ENCODE results near the gene ZNF774.

Gene ZNF774

DNA sequence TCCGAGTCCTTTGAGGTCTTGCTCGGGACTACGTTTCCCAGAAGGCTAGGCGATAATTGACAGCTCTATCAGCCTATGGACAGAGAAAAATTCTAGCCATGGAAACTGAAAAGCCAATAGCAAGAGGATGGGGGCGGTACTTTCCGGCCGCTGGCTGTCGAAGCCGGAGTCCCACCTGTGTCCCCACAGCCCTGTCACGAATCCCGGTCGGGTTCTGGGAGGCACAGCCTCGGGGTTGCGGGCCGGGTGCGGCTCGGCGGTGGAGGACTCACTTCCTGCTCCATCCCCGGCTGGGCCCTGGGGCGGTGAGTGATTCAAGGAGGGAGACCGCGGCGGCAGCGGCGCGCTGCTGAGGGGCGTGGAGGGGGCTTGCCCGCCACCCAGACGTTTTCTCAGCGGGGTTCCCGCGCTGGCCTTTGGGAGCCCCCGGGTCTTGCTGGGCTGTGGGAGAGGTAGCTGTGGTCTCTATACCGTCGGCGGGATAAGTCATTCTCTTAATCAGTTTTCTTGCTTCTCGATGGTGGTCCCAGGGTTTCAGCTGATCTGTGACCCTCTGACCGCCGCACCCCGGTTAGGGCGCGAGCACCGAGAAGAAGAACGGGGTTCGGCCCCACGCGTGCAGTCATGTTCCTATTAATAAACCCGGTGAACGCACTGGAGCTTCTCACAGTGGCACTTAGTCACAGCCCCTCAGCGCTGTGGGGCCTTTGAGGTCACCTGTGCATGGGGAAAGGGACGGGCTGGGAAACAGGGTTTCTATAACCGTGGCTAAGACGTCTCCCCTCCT is at the start of gene ZNF774 (continued):
- TF ChIP-seq ZNF169 (tag by site-specific recombination; IDR thresholded peaks at IDR 0.05) (no peak), ZNF768 (tag by site-specific recombination; IDR thresholded peaks at IDR 0.05) (no peak), MEIS1 (CRISPR knock-in tag; IDR thresholded peaks at IDR 0.05; ENCODE audit: borderline replicate concordance) (no peak), ZNF501 (tag by site-specific recombination; IDR thresholded peaks at IDR 0.05) (peak; percentile 63; the same call in 1 of the 2 replicates), EGR2 (tag by site-specific recombination; IDR thresholded peaks at IDR 0.05; ENCODE audit: low read depth) (no peak), FEZF1 (tag by site-specific recombination; IDR thresholded peaks at IDR 0.05) (no peak), ZNF394 (tag by site-specific recombination; IDR thresholded peaks at IDR 0.05; ENCODE audit: borderline replicate concordance) (peak; percentile 22; the same call in 1 of the 2 replicates), ZNF548 (tag by site-specific recombination; IDR thresholded peaks at IDR 0.05) (no peak), ZBTB21 (tag by site-specific recombination; IDR thresholded peaks at IDR 0.05) (no peak), HOXD13 (CRISPR knock-in tag; IDR thresholded peaks at IDR 0.05; ENCODE audit: borderline replicate concordance) (no peak), ZNF843 (tag by site-specific recombination; IDR thresholded peaks at IDR 0.05) (no peak), WT1 (tag by site-specific recombination; IDR thresholded peaks at IDR 0.05) (peak; percentile 32; the same call in 1 of the 2 replicates), BCL11B (tag by site-specific recombination; IDR thresholded peaks at IDR 0.05; ENCODE audit: low read depth) (0 out of 2 replicates have a peak, but pooled peaks have one; percentile 26), ZBTB17 (tag by site-specific recombination; IDR thresholded peaks at IDR 0.05) (peak; percentile 96), SETDB1 (IDR thresholded peaks at IDR 0.05; ENCODE audit: insufficient read length, low read length) (no peak), ZNF585B (tag by site-specific recombination; IDR thresholded peaks at IDR 0.05) (no peak), ZNF138 (tag by site-specific recombination; IDR thresholded peaks at IDR 0.05; ENCODE audit: borderline replicate concordance) (no peak), ZNF654 (tag by site-specific recombination; IDR thresholded peaks at IDR 0.05; ENCODE audit: low read depth) (no peak), ZNF211 (tag by site-specific recombination; IDR thresholded peaks at IDR 0.05; ENCODE audit: low read depth) (no peak), SCRT2 (tag by site-specific recombination; IDR thresholded peaks at IDR 0.05) (peak; percentile 97), ZNF510 (tag by site-specific recombination; IDR thresholded peaks at IDR 0.05; ENCODE audit: insufficient replicate concordance) (no peak), ZNF248 (tag by site-specific recombination; IDR thresholded peaks at IDR 0.05) (no peak)
- TF ChIP-seq, protein P1, sequence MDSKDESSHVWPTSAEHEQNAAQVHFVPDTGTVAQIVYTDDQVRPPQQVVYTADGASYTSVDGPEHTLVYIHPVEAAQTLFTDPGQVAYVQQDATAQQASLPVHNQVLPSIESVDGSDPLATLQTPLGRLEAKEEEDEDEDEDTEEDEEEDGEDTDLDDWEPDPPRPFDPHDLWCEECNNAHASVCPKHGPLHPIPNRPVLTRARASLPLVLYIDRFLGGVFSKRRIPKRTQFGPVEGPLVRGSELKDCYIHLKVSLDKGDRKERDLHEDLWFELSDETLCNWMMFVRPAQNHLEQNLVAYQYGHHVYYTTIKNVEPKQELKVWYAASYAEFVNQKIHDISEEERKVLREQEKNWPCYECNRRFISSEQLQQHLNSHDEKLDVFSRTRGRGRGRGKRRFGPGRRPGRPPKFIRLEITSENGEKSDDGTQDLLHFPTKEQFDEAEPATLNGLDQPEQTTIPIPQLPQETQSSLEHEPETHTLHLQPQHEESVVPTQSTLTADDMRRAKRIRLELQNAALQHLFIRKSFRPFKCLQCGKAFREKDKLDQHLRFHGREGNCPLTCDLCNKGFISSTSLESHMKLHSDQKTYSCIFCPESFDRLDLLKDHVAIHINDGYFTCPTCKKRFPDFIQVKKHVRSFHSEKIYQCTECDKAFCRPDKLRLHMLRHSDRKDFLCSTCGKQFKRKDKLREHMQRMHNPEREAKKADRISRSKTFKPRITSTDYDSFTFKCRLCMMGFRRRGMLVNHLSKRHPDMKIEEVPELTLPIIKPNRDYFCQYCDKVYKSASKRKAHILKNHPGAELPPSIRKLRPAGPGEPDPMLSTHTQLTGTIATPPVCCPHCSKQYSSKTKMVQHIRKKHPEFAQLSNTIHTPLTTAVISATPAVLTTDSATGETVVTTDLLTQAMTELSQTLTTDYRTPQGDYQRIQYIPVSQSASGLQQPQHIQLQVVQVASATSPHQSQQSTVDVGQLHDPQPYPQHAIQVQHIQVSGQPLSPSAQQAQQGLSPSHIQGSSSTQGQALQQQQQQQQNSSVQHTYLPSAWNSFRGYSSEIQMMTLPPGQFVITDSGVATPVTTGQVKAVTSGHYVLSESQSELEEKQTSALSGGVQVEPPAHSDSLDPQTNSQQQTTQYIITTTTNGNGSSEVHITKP (tag by site-specific recombination; IDR thresholded peaks at IDR 0.05), result peak; percentile 40
- TF ChIP-seq, protein P2, sequence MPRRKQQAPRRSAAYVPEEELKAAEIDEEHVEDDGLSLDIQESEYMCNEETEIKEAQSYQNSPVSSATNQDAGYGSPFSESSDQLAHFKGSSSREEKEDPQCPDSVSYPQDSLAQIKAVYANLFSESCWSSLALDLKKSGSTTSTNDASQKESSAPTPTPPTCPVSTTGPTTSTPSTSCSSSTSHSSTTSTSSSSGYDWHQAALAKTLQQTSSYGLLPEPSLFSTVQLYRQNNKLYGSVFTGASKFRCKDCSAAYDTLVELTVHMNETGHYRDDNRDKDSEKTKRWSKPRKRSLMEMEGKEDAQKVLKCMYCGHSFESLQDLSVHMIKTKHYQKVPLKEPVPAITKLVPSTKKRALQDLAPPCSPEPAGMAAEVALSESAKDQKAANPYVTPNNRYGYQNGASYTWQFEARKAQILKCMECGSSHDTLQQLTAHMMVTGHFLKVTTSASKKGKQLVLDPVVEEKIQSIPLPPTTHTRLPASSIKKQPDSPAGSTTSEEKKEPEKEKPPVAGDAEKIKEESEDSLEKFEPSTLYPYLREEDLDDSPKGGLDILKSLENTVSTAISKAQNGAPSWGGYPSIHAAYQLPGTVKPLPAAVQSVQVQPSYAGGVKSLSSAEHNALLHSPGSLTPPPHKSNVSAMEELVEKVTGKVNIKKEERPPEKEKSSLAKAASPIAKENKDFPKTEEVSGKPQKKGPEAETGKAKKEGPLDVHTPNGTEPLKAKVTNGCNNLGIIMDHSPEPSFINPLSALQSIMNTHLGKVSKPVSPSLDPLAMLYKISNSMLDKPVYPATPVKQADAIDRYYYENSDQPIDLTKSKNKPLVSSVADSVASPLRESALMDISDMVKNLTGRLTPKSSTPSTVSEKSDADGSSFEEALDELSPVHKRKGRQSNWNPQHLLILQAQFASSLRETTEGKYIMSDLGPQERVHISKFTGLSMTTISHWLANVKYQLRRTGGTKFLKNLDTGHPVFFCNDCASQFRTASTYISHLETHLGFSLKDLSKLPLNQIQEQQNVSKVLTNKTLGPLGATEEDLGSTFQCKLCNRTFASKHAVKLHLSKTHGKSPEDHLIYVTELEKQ (tag by site-specific recombination; IDR thresholded peaks at IDR 0.05; ENCODE audit: borderline replicate concordance), result no peak
- TF ChIP-seq, protein P3, sequence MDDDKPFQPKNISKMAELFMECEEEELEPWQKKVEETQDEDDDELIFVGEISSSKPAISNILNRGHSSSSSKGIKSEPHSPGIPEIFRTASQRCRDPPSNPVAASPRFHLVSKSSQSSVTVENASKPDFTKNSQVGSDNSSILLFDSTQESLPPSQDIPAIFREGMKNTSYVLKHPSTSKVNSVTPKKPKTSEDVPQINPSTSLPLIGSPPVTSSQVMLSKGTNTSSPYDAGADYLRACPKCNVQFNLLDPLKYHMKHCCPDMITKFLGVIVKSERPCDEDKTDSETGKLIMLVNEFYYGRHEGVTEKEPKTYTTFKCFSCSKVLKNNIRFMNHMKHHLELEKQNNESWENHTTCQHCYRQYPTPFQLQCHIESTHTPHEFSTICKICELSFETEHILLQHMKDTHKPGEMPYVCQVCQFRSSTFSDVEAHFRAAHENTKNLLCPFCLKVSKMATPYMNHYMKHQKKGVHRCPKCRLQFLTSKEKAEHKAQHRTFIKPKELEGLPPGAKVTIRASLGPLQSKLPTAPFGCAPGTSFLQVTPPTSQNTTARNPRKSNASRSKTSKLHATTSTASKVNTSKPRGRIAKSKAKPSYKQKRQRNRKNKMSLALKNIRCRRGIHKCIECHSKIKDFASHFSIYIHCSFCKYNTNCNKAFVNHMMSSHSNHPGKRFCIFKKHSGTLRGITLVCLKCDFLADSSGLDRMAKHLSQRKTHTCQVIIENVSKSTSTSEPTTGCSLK (tag by site-specific recombination; IDR thresholded peaks at IDR 0.05), result no peak
- TF ChIP-seq, protein P4, sequence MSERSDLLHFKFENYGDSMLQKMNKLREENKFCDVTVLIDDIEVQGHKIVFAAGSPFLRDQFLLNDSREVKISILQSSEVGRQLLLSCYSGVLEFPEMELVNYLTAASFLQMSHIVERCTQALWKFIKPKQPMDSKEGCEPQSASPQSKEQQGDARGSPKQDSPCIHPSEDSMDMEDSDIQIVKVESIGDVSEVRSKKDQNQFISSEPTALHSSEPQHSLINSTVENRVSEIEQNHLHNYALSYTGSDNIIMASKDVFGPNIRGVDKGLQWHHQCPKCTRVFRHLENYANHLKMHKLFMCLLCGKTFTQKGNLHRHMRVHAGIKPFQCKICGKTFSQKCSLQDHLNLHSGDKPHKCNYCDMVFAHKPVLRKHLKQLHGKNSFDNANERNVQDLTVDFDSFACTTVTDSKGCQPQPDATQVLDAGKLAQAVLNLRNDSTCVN (tag by site-specific recombination; optimal IDR thresholded peaks at IDR 0.05), result peak; percentile 82
- TF ChIP-seq, protein P5, sequence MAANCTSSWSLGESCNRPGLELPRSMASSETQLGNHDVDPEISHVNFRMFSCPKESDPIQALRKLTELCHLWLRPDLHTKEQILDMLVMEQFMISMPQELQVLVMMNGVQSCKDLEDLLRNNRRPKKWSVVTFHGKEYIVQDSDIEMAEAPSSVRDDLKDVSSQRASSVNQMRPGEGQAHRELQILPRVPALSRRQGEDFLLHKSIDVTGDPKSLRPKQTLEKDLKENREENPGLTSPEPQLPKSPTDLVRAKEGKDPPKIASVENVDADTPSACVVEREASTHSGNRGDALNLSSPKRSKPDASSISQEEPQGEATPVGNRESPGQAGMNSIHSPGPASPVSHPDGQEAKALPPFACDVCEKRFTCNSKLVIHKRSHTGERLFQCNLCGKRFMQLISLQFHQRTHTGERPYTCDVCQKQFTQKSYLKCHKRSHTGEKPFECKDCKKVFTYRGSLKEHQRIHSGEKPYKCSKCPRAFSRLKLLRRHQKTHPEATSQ (tag by site-specific recombination; IDR thresholded peaks at IDR 0.05), result peak; percentile 44; the same call in 1 of the 2 replicates
